Limb (tissue), 2 donors: ENCODE results near the gene CKAP4.

Source experiments
- DNase-seq, 2 donors: peaks; one replicate each; pipeline ENCODE4 v3.0.0-alpha.2; 2016; ENCODE audit errors: extremely low spot score in 2 of 2

Gene CKAP4

DNA sequence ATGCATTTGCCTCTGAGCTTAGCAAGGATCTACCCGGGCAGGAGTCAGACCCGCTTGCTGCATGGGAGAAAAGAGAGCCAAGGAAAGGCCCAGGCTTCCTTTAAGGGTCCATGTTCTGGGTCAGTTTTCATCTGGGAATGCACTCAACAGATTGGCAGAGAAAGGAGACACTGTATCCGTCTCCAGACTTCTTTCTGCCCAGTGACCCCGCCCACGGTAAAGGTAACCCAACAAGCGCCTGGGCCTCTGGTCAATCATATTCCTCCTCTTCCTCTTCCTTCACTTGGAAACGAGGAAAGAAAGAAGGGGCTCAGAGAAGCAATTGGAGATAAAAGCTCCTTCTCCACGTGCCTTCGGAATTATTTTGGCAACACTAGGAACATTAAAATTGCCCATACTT is 27.6 kb upstream of the CKAP4 start:
- no peak for DNase-seq

DNA sequence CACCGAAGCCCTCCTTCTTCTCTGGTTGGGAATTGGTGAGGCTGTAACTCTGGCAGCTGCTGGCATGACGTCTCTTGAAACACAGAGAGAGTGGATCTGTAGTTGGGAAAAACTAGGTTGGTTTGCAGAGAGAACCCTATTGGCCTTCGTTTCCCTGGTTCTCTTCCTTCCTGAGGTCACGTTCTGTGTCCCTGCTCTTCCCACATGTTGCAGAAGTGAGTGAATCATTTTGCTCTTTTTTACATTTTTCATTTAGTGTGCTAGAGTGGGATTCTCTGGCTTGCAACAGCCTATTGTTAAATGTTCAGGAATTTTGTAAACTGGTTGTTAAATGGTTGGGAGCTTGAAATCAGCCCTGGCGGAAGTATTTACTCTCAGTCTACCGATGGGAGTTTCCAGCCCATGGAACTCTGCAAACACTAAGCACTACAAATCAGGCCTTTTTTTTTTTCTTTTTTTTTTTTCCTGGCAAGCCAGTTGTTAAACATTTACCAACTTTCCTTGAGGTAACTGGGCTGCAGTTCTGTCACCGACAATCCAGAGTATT is 26.8 kb upstream of the CKAP4 start:
- no peak for DNase-seq

DNA sequence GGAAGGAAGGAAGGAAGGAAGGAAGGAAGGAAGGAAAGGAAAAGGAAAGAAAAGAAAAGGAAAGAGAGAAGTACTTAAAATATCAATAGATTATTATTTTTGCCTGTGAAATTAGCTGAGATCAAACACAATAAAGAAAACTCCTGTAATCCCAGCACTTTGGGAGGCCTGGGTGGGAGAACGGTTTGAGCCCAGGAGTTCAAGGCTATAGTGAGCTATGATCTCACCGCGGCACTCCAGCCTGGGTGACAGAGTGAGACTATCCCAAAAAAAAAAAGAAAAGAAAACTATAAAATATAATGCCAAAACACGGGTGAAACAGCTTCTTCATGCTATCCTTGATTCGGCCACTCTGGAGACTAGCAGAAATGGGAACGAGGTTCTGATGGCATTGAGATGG is 26.2 kb upstream of the CKAP4 start:
- DNase-seq: no peak

DNA sequence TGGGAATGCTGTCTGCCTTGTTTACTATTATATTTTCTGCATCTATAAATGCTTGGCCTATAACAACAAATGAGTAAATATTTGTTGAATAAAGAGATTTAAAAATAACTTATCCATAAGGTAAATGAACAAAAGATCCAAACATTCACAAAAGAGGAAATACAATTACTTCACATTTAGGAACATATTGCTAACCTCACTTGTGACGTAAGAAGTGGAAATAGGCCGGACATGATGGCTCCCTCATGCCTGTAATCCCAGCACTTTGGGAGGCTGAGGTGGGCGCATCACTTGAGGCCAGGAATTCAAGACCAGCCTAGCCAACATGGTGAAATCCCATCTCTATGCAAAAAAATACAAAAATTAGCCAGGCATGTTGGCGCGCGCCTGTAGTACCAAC is 25.7 kb upstream of the CKAP4 start:
- no peak for DNase-seq

DNA sequence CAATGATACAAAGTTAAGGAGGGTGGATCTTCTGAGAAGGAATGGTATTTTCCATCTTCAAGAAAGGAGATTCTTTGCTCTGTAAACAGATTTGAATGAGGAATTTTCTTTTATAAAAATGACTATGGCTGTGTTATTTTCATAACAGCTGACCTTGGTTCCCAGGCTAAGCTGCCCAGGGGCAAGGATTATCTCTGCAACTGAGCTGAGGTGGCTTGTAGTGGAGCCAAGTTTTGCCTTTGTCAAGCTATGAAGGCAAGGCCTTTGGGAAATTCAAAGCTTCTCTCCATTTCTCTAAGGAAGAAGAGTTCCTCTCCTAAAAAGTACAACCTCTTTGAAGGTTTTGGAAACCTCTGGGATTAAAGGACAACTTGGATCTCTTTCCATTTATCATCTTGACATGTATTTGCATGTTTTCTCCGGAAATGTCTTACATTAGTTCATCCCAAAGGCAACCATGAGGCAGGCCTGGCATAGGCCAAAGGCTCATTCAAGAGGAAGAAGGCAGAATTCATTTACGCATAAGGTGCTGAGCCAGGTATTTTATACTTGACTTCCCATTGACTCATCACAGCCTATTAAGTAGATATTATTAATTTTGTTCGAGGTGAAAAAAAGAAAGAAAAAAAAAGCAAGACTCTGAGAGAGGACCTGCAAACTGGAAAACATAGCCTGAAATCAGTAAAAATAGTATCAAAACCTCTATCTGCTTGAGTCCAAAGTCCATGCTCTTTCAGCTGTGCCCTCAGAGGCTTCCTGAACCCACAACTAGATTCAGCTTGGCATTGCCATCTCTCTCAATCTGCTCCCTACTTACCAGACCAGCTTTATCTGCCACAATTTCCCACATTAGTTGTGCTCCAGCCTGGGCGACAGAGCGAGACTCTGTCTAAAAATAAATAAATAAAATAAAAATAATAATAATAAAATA is 24.0 kb upstream of the CKAP4 start:
- DNase-seq: no peak

DNA sequence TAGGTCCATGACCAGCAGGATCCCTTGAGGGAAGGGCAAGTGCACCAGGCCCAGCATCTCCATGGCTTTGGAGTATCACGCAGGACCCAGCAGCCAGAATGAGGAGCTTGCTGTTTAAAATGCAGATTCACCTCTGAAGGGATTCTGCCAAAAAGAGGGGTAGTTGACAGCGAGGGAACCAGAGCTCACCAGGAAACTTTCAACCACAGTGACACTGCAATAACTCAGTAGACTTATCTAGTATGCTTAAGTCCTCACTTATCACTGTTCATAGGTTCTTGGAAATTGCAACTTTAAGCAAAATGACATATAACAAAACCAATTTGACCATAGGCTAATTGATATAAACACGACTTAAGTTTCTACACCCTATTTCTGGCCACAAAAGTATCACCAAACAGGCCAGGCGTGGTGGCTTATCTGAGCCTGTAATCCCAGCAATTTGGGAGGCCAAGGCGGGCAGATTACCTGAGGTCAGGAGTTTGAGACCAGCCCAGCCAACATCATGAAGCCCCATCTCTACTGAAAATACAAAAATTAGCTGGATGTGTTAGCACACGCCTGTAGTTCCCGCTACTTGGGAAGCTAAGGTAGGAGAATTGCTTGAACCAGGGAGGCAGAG is 21.4 kb upstream of the CKAP4 start:
- DNase-seq: no peak

DNA sequence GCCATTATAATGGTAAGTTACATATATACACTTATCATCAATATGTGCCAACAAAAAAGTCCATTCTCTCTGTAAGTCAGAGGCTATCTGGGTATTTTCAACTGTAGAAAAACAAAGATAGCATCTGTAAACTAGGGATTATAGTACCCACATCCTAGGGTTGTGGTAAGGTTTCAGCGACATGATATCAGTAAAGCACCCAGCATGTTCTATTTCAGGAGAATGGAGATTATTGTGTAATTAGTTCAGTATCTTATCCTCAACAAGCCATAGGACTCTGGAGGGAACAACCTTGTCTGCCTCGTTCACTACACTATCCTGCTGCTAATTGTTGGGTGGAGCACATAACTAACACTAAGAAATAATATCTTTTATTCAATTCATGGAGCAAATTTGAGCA is 19.7 kb upstream of the CKAP4 start:
- DNase-seq: no peak

DNA sequence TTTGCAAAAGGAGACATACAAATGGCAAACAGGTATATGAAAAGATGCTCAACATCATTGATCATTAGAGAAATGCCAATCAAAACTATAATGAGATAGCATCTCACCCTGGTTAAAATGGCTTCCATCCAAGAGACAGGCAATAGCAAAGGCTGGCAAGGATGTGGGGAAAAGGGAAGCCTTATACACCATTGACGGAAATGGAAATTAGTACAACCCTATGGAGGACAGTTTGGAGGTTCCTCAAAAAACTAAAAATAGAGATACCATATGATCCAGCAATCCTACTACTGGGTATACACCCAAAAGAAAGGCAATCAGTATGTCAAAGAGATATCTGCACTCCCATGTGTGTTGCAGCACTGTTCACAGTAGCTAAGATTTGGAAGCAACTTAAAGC is 17.3 kb upstream of the CKAP4 start:
- DNase-seq: no peak

DNA sequence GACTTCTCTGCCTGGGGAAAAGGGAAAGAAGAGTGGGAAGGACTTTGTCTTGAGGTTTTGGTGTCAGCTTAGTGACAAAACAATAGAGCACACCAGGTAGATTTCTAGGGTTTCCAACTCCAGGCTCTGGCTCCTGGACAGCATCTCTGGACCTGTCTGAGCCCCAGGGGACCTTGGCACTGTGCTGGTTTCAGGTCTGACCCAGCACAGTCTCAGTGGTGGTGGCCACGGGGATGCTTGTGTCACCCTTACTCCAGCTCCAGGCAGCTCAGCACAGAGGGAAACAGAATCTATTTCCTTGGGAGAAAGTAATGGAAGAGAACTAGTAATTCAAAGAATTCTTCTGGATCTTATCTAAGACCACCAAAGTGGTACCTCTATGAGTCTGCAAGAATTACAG is 11.1 kb upstream of the CKAP4 start:
- DNase-seq: no peak

DNA sequence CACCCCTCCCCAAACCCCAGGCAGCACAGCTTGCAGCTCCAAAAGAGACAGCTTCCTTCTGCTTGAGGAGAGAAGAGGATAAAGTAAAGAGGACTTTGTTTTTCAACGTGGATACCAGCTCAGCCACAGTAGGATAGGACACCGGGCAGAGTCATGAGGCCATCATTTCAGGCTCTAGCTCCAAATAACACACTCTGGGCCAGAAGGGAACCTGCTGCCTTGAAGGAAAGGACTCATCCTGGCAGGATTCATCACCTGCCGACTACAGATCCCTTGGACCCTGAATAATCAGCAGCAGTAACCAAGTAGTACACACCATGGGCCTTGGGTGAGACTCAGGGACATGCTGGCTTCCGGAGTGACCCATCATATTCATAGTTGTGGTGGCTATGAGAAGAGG is 10.4 kb upstream of the CKAP4 start:
- no peak for DNase-seq

DNA sequence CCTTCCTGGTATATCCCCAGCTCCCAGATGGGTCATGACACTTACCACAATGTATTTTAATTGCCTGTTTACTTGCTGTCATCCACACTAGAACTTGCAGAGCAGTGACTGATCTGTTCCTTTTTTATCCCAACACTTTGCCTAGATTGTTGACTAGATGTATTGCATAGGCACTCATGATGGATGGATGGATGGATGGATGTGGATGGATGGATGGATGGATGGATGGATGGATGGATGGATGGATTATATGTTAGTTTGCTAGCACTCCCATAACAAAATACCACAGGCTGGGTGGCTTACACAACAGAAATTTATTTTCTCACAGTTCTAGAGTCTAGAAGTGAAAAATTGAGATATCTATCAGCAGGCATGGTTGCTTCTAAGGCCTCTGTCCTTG is 8.7 kb upstream of the CKAP4 start:
- no peak for DNase-seq

DNA sequence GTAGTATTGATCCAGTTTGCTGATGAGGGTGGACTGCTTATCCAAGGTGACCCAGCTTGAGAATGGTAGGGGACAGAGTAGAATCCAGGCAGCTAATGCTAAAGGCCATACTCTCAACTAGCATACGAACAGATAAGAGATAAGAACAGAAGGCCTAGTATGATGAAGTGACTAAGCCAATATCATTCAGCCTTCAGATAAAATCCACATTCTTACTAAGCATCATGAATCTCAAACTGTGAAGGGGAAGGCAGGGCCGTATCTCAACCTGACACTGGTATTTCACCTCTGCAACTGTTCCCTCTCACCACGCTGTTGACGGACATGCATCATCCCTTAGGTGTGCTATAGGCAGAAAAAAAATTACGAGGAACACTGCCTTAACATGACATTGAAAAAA is 8.1 kb upstream of the CKAP4 start:
- DNase-seq: no peak

DNA sequence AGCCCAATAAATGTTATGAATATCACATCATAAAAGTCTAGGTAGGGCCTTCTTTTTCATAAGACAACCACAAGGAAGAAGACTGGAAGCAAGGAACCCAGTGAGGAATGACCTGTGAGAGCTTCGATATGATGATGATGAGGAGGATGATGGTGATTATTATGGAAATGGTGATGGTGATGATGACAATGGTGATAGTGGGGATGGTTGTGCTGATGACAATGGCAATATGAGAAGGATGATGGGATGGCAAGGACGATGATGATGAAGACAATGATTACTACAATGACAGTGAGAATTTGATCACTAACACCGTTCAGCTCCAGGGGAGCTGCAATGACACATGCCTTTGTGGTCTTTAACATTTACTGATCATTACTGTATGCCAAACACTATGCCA is 7.7 kb upstream of the CKAP4 start:
- DNase-seq: no peak

DNA sequence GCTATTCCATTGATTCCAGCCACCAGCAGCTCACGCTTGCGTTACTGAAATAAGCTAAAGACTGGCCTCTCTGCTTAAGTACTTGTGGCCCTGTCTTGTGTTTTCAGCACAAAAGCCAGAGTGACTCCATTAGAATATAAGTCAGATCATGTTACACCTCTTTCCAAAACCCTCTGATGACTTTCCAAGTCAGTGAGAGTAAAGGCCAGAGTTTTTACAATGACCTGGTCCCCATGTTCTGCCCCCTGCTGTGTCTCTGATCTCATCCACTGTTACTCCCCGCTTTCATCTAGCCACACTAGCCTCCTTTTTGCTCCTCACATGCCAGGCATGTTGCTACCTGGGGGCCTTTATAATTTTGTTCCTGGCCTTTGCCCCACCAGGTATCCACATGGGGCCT is 6.9 kb upstream of the CKAP4 start:
- DNase-seq: no peak

DNA sequence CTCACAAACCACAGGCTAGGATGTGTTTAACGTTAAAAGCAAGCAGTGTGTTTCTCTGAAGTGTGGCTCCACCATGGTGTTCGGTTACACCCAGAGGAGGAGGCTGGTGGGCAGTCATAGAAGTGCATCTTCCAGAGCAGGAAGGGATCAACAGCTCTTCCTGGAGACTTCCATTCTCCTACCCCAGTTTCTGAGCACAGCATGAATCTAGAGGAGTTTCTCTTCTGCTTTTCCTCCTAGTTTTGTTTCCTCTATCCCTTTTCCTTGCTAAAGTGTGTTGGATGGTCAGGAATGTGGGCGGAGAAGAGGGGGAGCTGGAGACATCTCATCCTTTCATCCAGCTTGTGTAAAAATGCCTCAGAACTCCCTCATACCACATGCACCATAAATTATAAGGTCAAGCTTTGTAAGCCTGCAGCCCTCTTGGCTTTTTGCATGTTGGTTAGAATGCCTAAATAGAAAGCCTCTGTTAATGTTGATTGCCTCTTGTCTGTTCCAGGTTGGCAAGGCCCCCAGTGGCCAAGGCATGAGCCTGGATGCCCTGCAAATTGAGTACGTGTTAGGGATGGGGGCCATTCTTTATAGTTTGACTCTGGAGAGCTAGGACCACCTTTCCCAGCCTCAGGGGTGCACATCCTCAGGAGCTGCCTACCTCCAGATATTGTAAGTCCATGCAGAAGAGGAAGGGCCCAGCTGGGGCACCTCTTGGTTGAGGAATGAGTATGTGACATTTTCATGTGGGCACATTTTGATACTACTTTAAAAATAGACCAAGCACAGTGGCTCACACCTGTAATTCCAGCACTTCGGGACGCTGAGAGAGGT is 4.0 kb upstream of the CKAP4 start:
- peak in 1 of 2 donors; percentile 13 for DNase-seq

DNA sequence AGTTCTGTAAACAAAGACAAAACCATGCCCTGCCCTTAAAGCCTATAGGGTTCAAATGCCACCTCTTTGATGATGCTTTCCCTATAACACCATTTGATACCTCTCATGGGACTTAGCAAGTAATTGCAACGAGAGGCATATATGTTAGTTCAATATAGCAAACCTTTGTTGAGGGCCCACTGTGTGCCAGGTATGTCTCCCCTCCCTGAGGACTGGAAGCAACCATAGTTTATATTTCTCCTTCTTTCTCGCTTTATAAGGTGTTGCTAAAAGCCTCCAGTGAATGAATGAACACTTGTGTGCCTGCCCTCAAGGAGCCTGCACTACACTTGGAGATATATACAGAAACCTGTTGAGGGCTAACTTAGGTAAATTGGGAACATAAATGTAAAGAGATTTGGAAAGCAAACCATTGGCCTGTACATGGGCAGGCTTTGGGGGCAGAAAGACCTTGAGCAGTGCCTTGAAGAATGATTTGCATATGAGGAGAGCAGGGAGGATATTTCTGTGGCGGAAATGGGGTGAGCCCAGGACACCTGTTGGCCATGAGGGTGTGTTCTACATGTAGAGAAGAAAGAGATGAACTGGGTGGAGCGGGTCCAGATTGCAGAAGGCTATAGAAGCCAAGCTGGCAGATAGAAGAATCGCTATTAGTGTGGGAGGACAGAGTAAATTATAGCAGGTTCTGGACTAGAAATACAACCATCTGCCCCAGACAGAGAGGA is 1.8 kb upstream of the CKAP4 start:
- DNase-seq: no peak

DNA sequence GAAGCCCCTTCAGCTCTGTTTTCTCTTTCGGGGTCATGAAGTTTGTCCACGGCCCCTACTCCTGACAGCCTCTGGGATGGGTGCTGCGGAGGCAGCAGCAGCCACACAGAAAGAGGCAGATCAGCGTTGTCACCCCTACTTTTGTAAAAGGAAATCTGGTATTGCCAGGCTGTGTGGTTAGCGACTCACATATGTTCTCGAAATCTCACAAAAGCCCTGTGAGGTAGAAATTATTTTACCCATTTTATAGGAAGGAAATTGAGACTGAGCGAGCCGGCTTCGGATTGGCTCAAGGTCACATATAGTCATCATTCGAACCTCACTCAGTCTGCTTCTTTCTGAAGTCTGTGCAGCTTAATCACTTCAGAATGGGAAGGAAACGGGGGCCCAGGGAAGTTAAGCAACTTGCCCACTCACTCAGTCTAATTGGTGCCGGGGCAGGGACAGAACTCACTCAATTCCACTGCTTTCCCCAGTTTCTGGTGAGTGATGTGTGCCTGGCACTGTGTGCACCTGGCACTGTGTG is 1.1 kb upstream of the CKAP4 start:
- DNase-seq: peak in 1 of 2 donors; percentile 14

DNA sequence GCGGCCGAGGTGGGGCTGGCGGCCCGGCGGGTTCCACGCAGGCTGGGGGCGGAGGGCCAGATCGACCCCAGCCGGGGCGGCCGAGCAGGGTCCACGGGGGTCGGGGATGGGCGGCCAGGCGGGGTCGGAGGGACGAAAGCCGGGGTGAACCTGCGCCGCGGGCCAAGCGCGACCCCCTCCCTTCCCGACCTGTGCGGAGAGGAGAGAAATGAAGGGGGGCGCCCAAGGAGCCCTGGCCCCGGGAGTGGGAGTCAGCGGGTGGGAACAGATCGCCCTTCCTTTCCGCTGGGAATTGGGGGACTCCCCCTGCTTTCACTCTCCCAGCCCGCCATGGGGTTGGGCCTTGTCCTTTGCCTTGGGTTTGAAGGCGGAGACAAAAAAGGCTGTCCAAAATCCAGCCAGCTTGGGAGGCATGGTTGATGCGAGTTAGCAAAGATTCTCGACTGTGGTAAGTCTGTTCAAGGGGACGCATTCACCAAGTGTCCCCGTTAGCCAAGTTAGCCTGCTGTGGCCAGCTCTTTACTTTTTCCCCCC is 559 bp upstream of the CKAP4 start:
- DNase-seq: peak; percentile 68 to 79

DNA sequence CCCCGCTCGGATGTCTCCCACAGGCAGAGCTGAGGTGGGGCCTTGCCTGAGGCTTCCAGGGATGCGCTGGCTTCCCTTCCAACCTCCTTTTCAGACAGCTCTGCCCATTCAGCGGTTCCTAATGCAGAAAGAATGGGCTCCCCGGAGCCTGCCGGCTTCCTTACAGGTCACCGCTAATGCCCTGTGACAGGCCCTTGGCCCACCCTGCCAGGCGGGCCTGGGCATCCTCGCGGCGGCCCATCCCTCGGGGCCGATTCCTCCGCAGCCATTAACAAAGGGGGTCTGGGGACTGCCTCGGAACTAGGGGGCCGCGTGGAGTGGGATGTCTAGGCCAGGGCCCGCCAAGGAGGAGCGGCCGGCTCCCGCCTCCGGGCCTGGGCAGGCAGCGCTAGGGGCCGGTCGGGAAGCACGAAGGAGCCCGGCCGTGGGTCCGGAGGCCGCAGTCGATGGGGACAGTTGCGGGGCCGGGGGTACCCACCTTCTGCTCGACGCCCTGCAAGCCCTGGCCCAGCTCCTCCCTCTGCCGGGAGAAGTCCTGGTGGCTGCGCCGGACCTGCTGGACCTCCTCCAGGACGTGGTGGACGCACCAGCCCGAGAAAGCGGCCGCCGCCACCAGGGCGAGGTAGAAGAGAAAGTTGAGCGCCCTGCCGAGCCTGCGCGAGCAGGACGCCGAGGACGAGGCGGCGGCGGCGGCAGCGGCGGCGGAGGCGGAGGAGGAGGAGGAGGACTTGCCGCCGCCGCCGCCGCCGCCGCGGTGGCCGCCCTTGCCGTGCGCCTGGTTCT is 738 bp downstream of the CKAP4 start:
- DNase-seq: peak; percentile 28 to 78

DNA sequence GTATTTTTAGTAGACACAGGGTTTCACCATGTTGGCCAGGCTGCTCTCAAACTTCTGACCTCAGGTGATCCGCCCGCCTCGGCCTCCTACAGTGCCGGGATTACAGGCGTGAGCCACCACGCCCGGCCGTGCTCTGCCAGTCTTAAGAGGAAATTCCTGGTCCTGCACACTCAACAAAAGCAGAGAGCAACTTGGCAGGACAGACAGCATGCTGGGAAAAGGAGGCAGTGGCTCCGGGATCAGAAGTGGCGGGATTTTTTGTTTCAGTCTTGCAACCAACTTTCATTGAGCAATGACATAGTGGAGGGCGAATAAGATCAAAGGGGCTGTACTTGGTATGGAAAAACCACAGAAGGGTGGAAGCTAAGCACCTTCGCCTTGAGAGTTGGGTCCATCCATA is 2.1 kb downstream of the CKAP4 start:
- no peak for DNase-seq
